Brain microvascular endothelial cell (primary cell): ENCODE results near the gene MINK1.

Source experiments
- DNase-seq: peaks from one replicate; pipeline ENCODE4 v3.0.0-alpha.2; 2020
- H3K27ac ChIP-seq: fragments of 250-450 bp; sonication (Bioruptor Pico); 2 replicates; pipeline ENCODE4 v1.5.1; 2020; ENCODE audit warnings: mild to moderate bottlenecking, moderate library complexity
- H3K27me3 ChIP-seq: fragments of 250-450 bp; sonication (Bioruptor Pico); replicated peaks from 2 replicates; pipeline ENCODE4 v1.5.1; 2020; ENCODE audit warnings: mild to moderate bottlenecking
- H3K36me3 ChIP-seq: fragments of 250-450 bp; sonication (Bioruptor Pico); replicated peaks from 2 replicates; pipeline ENCODE4 v1.5.1; 2020; ENCODE audit warnings: mild to moderate bottlenecking
- H3K4me3 ChIP-seq: 2 replicates; pipeline ENCODE4 v1.5.1; 2011; ENCODE audit warnings: low read depth, mild to moderate bottlenecking, control low read depth, low read length, moderate library complexity
- in situ Hi-C: cut with HindIII; loops from 2 replicates; pipeline ENCODE4 v1.10.0; 2017; ENCODE audit warnings: low sequenced_read_pairs, low pct_ligation_motif_present
- TF ChIP-seq, protein P1 (sequence below): IDR thresholded peaks from 2 replicates; pipeline ENCODE4 v1.5.1; 2011; ENCODE audit warnings: low read depth, mild to moderate bottlenecking, moderate library complexity, low read length, control low read depth, inconsistent platforms; ENCODE audit errors: missing control alignments

Gene MINK1

DNA sequence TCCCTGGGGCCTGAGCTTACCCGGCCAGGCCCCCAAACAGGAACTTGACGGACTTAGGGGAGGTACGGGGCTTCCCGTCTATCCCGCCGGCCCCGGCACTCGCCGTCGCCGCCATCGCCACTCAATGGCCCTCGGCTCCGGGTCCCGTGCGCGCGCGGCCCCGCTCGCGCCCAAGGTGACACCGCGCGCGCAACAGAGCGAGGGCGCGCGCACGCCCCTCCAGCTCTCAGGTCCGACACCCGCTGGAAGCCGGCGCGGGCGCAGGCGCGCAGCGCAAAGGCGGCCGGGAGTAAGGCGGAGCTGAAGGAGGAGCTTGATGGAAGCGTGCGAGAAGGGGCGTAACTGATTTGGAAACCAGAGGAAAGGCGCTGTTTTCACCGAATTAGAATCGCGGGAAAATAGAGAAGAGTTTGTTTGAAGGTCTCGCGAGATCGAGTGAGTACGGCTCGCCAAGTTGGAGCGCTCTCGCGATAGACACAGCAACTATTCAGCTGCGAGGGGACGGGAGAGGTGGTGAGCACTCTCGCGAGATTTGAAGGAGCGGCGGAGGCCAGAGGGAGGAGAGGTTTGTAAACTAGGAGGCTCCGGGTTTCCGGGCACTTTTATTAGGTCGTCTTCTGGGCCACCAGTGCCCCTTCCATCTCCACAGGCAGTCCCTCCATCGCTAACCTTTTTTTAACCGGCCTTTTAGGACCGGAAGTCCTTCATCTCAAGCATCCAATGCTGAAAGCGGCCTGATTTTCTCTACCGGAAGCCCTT, 106.8 kb downstream of the MINK1 start, which contains the start of the genes RNF167 and SLC25A11:
TSS of gene RNF167 (plus strand) at position 473 of the 759 bp plus-strand sequence. CDS start 642 bp downstream, outside the sequence.
TSS of gene SLC25A11 (minus strand) at position 251 of the 759 bp plus-strand sequence. CDS start at position 115, 136 bp downstream.
- peak; percentile 99 for DNase-seq
- H3K36me3 ChIP-seq, result peaks cover 41% of the 10 kb centered on the region
- in situ Hi-C loops, result no loop called here
- TF ChIP-seq, protein P1, sequence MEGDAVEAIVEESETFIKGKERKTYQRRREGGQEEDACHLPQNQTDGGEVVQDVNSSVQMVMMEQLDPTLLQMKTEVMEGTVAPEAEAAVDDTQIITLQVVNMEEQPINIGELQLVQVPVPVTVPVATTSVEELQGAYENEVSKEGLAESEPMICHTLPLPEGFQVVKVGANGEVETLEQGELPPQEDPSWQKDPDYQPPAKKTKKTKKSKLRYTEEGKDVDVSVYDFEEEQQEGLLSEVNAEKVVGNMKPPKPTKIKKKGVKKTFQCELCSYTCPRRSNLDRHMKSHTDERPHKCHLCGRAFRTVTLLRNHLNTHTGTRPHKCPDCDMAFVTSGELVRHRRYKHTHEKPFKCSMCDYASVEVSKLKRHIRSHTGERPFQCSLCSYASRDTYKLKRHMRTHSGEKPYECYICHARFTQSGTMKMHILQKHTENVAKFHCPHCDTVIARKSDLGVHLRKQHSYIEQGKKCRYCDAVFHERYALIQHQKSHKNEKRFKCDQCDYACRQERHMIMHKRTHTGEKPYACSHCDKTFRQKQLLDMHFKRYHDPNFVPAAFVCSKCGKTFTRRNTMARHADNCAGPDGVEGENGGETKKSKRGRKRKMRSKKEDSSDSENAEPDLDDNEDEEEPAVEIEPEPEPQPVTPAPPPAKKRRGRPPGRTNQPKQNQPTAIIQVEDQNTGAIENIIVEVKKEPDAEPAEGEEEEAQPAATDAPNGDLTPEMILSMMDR, result no peak
- H3K27ac ChIP-seq, result peak within 1 kb of the TSS; percentile 89
- H3K4me3 ChIP-seq, result peak within 1 kb of the TSS; percentile 85
- H3K27me3 ChIP-seq, result no peaks in the 10 kb centered on the region

DNA sequence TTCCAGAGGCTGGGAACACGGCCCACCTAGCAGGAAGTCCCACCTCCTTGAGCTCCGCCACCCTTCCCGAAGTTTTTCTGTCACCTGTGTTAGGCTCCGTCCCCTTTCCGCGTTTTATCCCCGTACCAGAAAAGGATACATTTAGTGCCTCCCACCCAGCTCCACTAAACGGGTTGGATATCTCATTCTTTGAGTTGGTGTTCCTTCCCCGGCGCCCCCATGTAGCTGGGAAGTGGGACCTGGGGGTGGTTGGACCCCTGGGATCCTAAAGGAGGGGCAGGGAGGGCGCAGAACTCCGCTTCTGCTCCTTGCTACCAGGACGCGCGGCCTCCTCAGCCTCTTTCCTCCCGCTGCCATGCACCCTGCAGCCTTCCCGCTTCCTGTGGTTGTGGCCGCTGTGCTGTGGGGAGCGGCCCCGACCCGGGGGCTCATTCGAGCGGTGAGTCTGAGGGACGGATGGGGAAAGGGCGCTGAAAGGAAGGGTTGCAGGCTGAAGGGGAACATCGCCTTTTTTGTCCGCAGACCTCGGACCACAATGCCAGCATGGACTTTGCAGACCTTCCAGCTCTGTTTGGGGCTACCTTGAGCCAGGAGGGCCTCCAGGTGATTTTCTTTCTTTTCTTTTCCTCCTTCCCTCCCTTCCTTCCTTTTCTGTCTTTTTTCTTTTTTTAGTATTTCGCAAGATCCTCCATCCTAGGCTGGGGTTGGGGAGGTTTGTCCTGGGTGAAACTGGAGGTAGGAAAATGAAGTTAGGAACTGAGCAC, 107.6 kb downstream of the MINK1 start:
- no peak for DNase-seq
- TF ChIP-seq, protein P1, result no peak
- peaks cover 49% of the 10 kb centered on the region for H3K36me3 ChIP-seq

DNA sequence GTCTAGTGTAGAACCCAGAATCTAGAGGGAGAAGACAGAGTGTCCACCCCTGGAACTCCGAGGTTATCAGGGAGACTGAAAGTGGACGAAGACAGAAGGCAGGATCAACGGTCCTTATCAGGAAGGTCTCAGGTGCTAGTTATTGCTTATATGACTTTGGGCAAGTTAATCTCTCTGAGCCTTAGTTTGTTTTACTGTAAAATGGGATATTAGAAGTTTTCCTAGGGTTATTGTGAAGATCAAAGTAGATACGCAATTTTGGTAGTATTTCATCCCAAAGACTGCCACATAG, 108.1 kb downstream of the MINK1 start:
- Histone ChIP-seq H3K4me3 (peak overlapping the region; percentile 85), H3K36me3 (peaks cover 54% of the 10 kb centered on the region), H3K27ac (no peak overlapping the region), H3K27me3 (no peaks in the 10 kb centered on the region)
- in situ Hi-C loops, result no loop called here
- DNase-seq, result no peak
- TF ChIP-seq, protein P1, result no peak

More for the DNA sequence above, 107.6 kb downstream of the MINK1 start:
- H3K27me3 ChIP-seq, result no peaks in the 10 kb centered on the region
- H3K4me3 ChIP-seq, result peak overlapping the region; percentile 85
- in situ Hi-C loops, result no loop called here
- H3K27ac ChIP-seq, result peak overlapping the region; percentile 89

DNA sequence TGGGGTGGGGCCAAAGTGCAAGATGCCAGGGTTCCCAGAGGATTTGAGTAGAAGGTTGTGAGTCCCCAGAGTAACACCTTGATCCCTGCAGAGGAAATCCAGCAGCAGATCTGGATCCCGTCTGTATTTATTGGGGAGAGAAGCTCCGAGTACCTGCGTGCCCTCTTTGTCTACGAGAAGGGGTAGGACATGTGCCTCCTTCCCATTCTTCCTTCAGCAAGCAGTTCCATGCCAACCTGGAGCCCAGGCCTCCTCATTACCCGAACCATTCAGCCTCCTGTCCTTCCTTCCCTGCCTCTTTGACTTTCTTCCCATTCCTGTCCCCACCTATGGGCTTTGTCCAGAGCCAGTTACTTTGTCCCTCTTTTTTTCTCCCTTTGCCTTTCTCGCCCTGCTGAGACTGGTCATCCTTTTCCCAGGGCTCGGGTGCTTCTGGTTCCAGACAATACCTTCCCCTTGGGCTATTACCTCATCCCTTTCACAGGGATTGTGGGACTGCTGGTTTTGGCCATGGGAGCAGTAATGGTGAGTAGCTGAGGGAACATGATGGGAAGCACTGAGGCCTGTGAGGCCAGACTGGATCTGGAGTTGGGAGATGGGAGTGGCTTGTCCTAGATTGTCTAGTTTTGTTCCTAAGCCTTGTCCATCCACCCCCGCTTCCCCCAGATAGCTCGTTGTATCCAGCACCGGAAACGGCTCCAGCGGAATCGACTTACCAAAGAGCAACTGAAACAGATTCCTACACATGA, 109.8 kb downstream of the MINK1 start:
- Histone ChIP-seq H3K27ac (peak overlapping the region; percentile 87), H3K4me3 (no peak overlapping the region), H3K27me3 (no peaks in the 10 kb centered on the region), H3K36me3 (peaks cover 59% of the 10 kb centered on the region)
- in situ Hi-C loops, result no loop called here
- no peak for DNase-seq
- TF ChIP-seq, protein P1, result no peak

DNA sequence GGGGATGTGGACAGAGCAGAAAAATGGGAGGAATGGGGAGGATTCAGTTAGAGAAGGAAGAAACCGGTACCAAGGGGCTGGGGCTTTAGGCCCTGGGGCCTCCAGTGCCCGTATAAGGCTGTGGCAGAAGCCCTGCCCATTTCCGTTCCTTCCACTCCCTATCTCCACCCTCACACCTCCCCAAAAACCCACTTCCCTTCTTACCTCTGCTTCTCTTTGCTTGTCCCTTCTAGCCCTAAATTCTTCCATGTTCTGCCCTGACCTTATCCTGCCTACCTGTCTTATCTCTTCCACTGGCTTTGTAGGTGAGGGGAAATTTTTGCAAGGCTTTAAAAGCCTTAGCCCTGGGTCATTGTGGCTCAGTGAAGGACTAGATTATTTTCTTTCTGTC, 111.0 kb downstream of the MINK1 start:
- Histone ChIP-seq H3K27ac (peak overlapping the region; percentile 87), H3K4me3 (no peak overlapping the region), H3K36me3 (peaks cover 57% of the 10 kb centered on the region), H3K27me3 (no peaks in the 10 kb centered on the region)
- no peak for DNase-seq
- in situ Hi-C loops, result no loop called here
- TF ChIP-seq, protein P1, result no peak
